Right forelimb (tissue), 1 donor: ENCODE results near the gene NTMT1.

Experiments used
- DNase-seq: peaks from one replicate; pipeline ENCODE4 v3.0.0-alpha.2; 2018

The NTMT1 gene

DNA sequence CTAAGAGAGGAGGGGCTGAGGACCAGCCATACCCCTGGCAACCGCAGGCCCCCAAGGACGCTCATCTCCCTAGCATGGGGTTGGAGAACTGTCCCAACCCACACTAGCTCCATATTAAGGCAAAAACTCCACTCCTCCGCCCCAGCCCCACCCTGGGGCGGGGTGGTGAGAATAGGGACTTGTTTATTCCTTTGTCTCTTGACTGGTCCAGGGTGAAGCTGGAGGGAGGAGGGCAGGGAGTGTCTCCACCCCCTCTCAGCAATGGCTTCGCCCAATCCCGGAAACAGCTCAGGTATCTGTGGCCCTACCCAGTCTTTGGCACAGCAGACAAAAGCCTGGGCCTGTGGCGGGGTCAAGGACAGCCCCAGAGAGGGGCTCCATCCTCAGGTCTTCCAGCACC is 56.4 kb downstream of the NTMT1 start:
- DNase-seq: no peak

DNA sequence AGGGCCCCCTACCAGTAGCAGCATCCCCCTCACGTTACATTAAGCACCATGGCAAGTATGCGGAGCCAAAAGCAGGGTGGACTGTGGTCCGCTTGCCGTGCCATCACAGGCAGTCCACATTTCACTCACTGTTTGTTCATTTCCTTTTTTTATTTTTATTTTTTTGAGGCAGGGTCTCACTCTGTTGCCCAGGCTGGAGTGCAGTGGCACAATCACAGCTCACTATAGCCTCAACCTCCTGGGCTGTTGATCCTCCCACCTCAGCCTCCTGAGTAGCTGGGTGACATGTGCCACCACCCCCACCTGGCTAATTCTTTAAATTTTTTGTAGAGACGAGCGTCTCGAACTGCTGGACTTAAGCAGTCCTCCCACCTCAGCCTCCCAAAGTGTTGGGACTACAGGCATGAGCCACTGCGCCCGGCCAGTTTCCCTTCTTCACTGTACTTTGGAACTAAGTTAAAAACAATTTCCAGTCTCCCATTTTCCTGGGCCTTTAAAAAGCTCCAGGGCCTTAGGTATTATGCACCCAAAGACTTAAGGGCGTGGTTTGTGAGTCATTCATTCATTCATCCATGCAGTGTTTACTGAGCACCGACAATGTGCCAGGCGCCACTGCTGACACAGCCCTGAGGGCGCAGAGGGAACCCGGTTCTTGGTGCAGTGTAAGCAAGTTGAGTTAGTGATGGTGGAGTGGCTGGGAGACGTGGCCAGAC is 59.4 kb downstream of the NTMT1 start:
- no peak for DNase-seq
